Activated gamma-delta T cell treated with Interleukin-2 at 50 U/mL for 16 hours (primary cell): Measurements from ENCODE around the gene PALLD.

Experiments used
- DNase-seq: peaks from one replicate; pipeline ENCODE4 v3.0.0-alpha.2; 2020

The PALLD gene

GRCh38 chr4:168769837-168770236, 273.0 kb downstream of the PALLD start:
- DNase-seq = no peak

GRCh38 chr4:168771251-168771650, 274.4 kb downstream of the PALLD start:
- no peak for DNase-seq

GRCh38 chr4:168773388-168774195, 276.7 kb downstream of the PALLD start:
- DNase-seq = no peak

GRCh38 chr4:168776382-168776781, 279.5 kb downstream of the PALLD start:
- no peak for DNase-seq

GRCh38 chr4:168777277-168777965, 280.6 kb downstream of the PALLD start:
- no peak for DNase-seq

GRCh38 chr4:168781341-168781740, 284.5 kb downstream of the PALLD start:
- DNase-seq = no peak

GRCh38 chr4:168781926-168782325, 285.1 kb downstream of the PALLD start:
- DNase-seq = no peak

- no peak for DNase-seq
Measured at GRCh38 chr4:168782439-168782838, 285.6 kb downstream of the PALLD start.

- DNase-seq = no peak
Measured at GRCh38 chr4:168784786-168785461, 288.1 kb downstream of the PALLD start.

GRCh38 chr4:168787334-168787733, 290.5 kb downstream of the PALLD start:
- no peak for DNase-seq

- no peak for DNase-seq
Measured at GRCh38 chr4:168787801-168788595, 291.1 kb downstream of the PALLD start.

- DNase-seq = no peak
Measured at GRCh38 chr4:168790898-168791297, 294.0 kb downstream of the PALLD start.

- DNase-seq = no peak
Measured at GRCh38 chr4:168791376-168791775, 294.5 kb downstream of the PALLD start.

- DNase-seq = no peak
Measured at GRCh38 chr4:168793542-168793941, 296.7 kb downstream of the PALLD start.

GRCh38 chr4:168794092-168794707, 297.3 kb downstream of the PALLD start:
- DNase-seq = no peak

GRCh38 chr4:168794881-168795280, 298.0 kb downstream of the PALLD start:
- DNase-seq = no peak

GRCh38 chr4:168795346-168795745, 298.5 kb downstream of the PALLD start:
- DNase-seq = no peak

- no peak for DNase-seq
Measured at GRCh38 chr4:168796362-168797106, 299.7 kb downstream of the PALLD start.

GRCh38 chr4:168797194-168797593, 300.3 kb downstream of the PALLD start:
- DNase-seq = no peak

- no peak for DNase-seq
Measured at GRCh38 chr4:168797738-168798375, 301.0 kb downstream of the PALLD start.

GRCh38 chr4:168800926-168801325, 304.1 kb downstream of the PALLD start:
- DNase-seq = no peak
